GM12874 (cell line): Measurements from ENCODE around the gene SKIDA1.

Source experiments
- TF ChIP-seq, protein P1 (sequence below): IDR thresholded peaks from 2 replicates; pipeline ENCODE4 v1.5.1; 2011; ENCODE audit warnings: low read depth, mild to moderate bottlenecking, control low read depth, low read length, moderate library complexity; ENCODE audit not compliant: insufficient read depth

SKIDA1 gene

DNA sequence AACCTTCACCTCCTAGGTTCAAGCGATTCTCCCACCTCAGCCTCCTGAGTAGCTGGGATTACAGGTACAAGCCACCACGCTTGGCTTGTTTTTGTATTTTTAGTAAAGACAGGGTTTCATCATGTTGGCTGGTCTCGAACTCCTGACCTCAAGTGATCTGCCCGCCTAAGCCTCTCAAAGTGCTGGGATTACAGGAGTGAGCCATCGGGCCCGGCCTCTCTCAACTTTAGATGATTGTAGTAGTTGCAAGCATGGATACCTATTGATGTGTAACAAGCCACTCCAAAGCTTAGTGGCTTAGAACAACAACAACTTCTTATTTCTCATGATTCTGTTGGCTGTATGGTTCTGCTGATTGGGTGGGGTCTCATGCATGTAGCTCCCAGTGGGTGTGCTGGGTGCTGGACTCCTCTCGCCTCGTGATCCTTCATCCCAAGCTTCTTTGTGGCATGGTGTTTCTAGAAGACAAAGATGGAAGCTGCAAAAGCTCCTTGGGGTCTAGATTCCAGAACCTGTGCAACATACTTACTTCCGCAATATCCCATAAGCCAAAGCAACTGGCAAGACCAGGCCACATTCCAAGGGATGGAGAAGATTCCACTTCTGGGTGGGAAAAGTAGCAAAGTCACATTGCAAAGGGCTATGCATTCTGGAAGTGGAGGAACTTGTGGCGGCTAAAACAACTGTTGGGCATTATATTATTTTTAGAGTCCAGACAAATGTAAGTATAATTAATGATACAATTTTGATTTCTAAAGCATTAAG is 37.9 kb downstream of the SKIDA1 start:
- TF ChIP-seq, protein P1, sequence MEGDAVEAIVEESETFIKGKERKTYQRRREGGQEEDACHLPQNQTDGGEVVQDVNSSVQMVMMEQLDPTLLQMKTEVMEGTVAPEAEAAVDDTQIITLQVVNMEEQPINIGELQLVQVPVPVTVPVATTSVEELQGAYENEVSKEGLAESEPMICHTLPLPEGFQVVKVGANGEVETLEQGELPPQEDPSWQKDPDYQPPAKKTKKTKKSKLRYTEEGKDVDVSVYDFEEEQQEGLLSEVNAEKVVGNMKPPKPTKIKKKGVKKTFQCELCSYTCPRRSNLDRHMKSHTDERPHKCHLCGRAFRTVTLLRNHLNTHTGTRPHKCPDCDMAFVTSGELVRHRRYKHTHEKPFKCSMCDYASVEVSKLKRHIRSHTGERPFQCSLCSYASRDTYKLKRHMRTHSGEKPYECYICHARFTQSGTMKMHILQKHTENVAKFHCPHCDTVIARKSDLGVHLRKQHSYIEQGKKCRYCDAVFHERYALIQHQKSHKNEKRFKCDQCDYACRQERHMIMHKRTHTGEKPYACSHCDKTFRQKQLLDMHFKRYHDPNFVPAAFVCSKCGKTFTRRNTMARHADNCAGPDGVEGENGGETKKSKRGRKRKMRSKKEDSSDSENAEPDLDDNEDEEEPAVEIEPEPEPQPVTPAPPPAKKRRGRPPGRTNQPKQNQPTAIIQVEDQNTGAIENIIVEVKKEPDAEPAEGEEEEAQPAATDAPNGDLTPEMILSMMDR = no peak

DNA sequence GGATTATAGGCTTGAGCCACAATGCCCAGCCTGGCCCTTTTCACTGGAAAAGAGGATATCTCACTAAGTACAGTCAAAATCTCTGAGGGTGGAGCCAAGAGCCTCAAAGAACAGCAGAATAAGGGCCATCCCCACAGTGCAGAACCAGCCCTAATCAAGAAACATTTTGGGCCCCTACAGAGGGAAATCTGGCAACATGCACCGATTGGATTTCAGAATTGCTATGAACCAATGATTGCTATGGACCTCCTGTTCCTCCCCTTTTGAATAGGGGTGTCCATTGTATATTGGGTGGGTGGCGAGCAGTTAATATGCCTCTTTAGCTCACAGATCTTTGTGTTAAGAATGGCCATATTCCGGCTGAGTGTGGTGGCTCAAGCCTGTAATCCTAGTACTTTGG is 42.7 kb downstream of the SKIDA1 start:
- TF ChIP-seq, protein P1 = no peak

DNA sequence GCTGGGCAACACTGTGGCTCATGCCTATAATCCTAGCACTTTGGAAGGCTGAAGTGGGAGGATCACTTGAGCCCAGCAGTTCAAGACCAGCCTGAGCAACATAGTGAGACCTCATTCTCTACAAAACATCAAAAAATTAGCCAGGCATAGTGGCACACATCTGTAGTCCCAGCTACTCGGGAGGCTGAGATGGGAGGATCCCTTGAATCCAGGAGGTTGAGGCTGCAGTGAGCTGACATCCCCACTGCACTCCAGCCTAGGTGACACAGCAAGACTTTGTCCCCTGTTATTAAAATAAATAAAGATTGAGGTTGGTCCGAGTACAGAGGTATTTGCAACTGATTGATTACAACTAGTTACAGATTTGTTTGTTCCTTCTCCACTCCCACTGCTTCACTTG is 44.1 kb downstream of the SKIDA1 start:
- TF ChIP-seq, protein P1 = no peak

DNA sequence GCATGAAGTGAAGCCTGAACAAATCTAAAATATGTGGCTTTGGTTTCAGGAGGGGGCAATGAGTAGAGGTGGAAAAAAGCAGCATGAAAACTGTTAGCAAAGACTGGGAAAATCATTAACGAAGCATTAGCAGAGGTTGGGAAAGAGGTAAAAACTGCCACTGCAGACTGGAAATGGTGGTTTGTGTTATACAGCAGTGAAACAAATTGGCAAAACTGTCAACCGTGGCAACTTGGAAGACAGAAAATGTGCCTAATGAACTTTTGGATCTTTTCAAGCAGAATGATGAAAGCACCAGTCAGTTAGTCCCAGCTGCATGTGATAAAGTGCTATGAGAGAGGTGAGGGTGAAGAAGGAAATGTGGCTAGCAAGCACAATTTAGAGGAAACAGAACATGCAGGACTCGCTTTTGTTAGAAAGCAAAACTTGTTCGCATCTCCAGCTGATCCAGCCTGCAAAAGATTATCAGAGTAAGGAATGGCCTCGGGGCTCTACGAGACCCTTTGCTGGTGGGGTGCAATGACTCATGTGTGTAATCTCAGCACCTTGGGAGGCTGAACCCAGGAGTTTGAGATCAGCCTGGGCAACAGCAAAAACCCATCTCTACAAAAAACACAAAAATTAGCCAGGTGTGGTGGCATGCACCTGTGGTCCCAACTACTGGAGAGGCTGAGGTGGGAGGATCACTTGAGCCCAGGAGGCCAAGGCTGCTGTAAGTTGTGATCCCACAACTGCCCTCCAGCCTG is 45.7 kb downstream of the SKIDA1 start:
- TF ChIP-seq, protein P1 = no peak

DNA sequence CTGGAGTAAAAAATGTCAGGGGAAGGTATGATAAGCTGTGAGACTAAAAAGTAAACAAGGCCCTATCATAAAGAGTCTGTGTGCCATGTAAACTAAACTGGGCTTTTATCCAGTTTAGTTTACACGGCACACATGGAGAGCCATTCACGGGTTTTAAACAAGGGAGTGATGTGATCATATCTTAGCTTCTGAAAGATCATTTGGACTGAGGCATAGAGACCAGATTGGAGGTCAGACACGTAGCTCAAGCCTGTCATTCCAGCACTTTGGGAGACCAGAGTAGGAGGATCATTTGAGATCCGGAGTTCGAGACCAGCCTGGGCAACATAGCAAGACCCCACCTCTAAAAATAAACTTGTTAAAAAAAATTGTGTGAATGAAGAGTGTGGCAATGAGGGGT is 50.1 kb downstream of the SKIDA1 start:
- TF ChIP-seq, protein P1 = no peak

DNA sequence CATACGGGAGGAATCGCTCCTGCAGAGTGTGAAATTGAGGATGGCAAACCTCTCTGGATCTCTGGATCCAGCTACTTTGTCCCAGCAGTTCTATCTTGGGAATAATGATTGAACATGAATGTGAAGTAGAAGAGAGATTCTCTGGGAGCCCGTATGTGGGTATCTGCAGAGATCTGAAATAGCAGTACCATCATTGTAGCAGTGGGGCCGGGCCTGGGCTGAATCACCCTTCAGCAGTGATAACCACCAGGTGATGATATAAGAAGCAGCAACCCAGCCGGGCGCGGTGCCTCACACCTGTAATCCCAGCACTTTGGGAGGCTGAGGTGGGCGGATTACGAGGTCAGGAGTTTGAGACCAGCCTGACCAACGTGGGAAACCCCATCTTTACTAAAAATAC is 51.9 kb downstream of the SKIDA1 start:
- TF ChIP-seq, protein P1 = no peak

DNA sequence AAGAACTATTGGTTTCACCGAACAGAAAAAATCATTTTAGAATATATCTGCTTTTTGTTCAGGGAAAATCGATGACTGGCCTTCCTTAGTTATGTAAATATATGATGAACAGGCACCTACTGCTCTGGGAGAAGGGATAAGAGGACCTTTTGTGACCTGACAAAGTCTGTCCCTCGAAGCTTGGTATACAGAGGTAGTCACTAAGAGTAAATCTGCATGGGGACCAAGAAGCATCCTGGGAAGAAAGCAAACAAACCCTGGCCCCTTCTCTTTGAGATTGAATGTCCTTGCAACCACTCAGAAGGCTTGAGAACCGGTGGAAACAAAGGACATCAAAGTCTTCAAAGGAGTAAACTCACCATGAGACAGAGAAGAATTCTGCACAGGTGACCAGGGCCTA is 52.3 kb downstream of the SKIDA1 start:
- TF ChIP-seq, protein P1 = no peak
